Measurements from ENCODE around the gene FRRS1. TPM values are rescaled to one million over a fixed set of nuclear protein-coding genes. Genes with fewer than 3 reads are reported as not detected.
A peak's percentile ranks its signal among the peaks of the same experiment; 100 is the strongest.

Gene FRRS1
- total and polyA plus RNA-seq, 2 donors (not counting 1 experiment from before 2014, with no cell fraction given) = 10.3 to 32.7 TPM

GRCh38 chr1:99663501-99663900, 102.9 kb downstream of the FRRS1 start:
- no peak overlapping the region for H3K4me2 ChIP-seq (ENCODE audit: extremely low read depth, insufficient read depth, low read length)

GRCh38 chr1:99662539-99663080, 103.8 kb downstream of the FRRS1 start:
- Histone ChIP-seq H3K4me3 (replicated peaks in 1 of 4; ENCODE audit: control extremely low read depth in 1 of 4, insufficient read depth in 1 of 4, low read depth in 3 of 4, low read length in 4 of 4) (no peak overlapping the region), H3K27ac (ENCODE audit: insufficient read depth, low read length) (peak overlapping the region; percentile 71), H3K9me3 (ENCODE audit: control insufficient read depth, insufficient read depth, low read depth, low read length) (no peaks in the 10 kb centered on the region), H4K20me1 (ENCODE audit: control insufficient read depth, extremely low read depth, insufficient read depth, low read length) (no peaks in the 10 kb centered on the region), H3K27me3 (ENCODE audit: control insufficient read depth, insufficient read depth, low read length) (no peaks in the 10 kb centered on the region), H2AFZ (ENCODE audit: low read length) (no peak overlapping the region), H3K4me2 (ENCODE audit: extremely low read depth, insufficient read depth, low read length) (no peak overlapping the region), H3K36me3 (ENCODE audit: control insufficient read depth, insufficient read depth, low read length) (no peaks in the 10 kb centered on the region), H3K4me1 (ENCODE audit: control insufficient read depth, extremely low read depth, insufficient read depth, low read length) (peaks cover 16% of the 10 kb centered on the region), H3K9ac (ENCODE audit: insufficient read depth, low read length) (no peak overlapping the region), H3K79me2 (ENCODE audit: control insufficient read depth, insufficient read depth, low read length) (no peaks in the 10 kb centered on the region)
- peak in 1 of 2 donors; percentile 99 for DNase-seq (ENCODE audit: low read depth in 2 of 2)
- TF ChIP-seq CTCF (conservative IDR thresholded peaks at IDR 0.05 in 1 of 2, IDR thresholded peaks at IDR 0.05 in 1 of 2; ENCODE audit: low read depth in 1 of 2, low read length in 2 of 2) (no peak), EZH2 (IDR thresholded peaks at IDR 0.05; ENCODE audit: low read length, missing control alignments) (no peak)

More at GRCh38 chr1:99663501-99663900, 102.9 kb downstream of the FRRS1 start:
- Histone ChIP-seq H3K9ac (ENCODE audit: insufficient read depth, low read length) (no peak overlapping the region), H4K20me1 (ENCODE audit: control insufficient read depth, extremely low read depth, insufficient read depth, low read length) (no peaks in the 10 kb centered on the region), H3K27ac (ENCODE audit: insufficient read depth, low read length) (peak overlapping the region; percentile 71), H3K79me2 (ENCODE audit: control insufficient read depth, insufficient read depth, low read length) (no peaks in the 10 kb centered on the region), H3K36me3 (ENCODE audit: control insufficient read depth, insufficient read depth, low read length) (no peaks in the 10 kb centered on the region), H2AFZ (ENCODE audit: low read length) (no peak overlapping the region), H3K27me3 (ENCODE audit: control insufficient read depth, insufficient read depth, low read length) (no peaks in the 10 kb centered on the region), H3K4me1 (ENCODE audit: control insufficient read depth, extremely low read depth, insufficient read depth, low read length) (peaks cover 16% of the 10 kb centered on the region), H3K9me3 (ENCODE audit: control insufficient read depth, insufficient read depth, low read depth, low read length) (no peaks in the 10 kb centered on the region), H3K4me3 (replicated peaks in 1 of 4; ENCODE audit: control extremely low read depth in 1 of 4, insufficient read depth in 1 of 4, low read depth in 3 of 4, low read length in 4 of 4) (no peak overlapping the region)
- TF ChIP-seq EZH2 (IDR thresholded peaks at IDR 0.05; ENCODE audit: low read length, missing control alignments) = no peak
- no peak for TF ChIP-seq CTCF (conservative IDR thresholded peaks at IDR 0.05 in 1 of 2, IDR thresholded peaks at IDR 0.05 in 1 of 2; ENCODE audit: low read depth in 1 of 2, low read length in 2 of 2)
- no peak for DNase-seq (ENCODE audit: low read depth in 2 of 2)

GRCh38 chr1:99661780-99662179, 104.7 kb downstream of the FRRS1 start:
- no peak overlapping the region for H3K9ac ChIP-seq (ENCODE audit: insufficient read depth, low read length)
- H3K79me2 ChIP-seq (ENCODE audit: control insufficient read depth, insufficient read depth, low read length) = no peaks in the 10 kb centered on the region
- H3K36me3 ChIP-seq (ENCODE audit: control insufficient read depth, insufficient read depth, low read length) = no peaks in the 10 kb centered on the region
- H3K9me3 ChIP-seq (ENCODE audit: control insufficient read depth, insufficient read depth, low read depth, low read length) = no peaks in the 10 kb centered on the region
- H3K4me1 ChIP-seq (ENCODE audit: control insufficient read depth, extremely low read depth, insufficient read depth, low read length) = peaks cover 16% of the 10 kb centered on the region
- H4K20me1 ChIP-seq (ENCODE audit: control insufficient read depth, extremely low read depth, insufficient read depth, low read length) = no peaks in the 10 kb centered on the region
- H3K4me2 ChIP-seq (ENCODE audit: extremely low read depth, insufficient read depth, low read length) = no peak overlapping the region
- peak in 1 of 2 donors; percentile 50 for DNase-seq (ENCODE audit: low read depth in 2 of 2)
- H2AFZ ChIP-seq (ENCODE audit: low read length) = no peak overlapping the region
- no peak overlapping the region for H3K4me3 ChIP-seq (replicated peaks in 1 of 4; ENCODE audit: control extremely low read depth in 1 of 4, insufficient read depth in 1 of 4, low read depth in 3 of 4, low read length in 4 of 4)
- no peak for TF ChIP-seq CTCF (conservative IDR thresholded peaks at IDR 0.05 in 1 of 2, IDR thresholded peaks at IDR 0.05 in 1 of 2; ENCODE audit: low read depth in 1 of 2, low read length in 2 of 2)
- TF ChIP-seq EZH2 (IDR thresholded peaks at IDR 0.05; ENCODE audit: low read length, missing control alignments) = no peak
- H3K27ac ChIP-seq (ENCODE audit: insufficient read depth, low read length) = peak overlapping the region; percentile 13
- no peaks in the 10 kb centered on the region for H3K27me3 ChIP-seq (ENCODE audit: control insufficient read depth, insufficient read depth, low read length)

All from fibroblast of lung (primary cell).